Hepatocyte (in vitro differentiated cells): ENCODE results near the gene P4HTM.

Source experiments
- CTCF ChIP-seq: fragments of 200-600 bp; sonication (generic); IDR thresholded peaks from 2 replicates; pipeline ENCODE4 v1.5.1; 2016; ENCODE audit warnings: antibody characterized with exemption, mild to moderate bottlenecking; ENCODE audit not compliant: poor library complexity
- EZH2 ChIP-seq: fragments of 200-600 bp; sonication (generic); IDR thresholded peaks from 2 replicates; pipeline ENCODE4 v1.6.1; 2016; ENCODE audit warnings: antibody characterized with exemption, mild to moderate bottlenecking, borderline replicate concordance

- TF ChIP-seq CTCF, result no peak
- no peak for TF ChIP-seq EZH2
Observed at GRCh38 chr3:48993834-48994233, 3.8 kb downstream of the P4HTM start.
